Measurements from ENCODE around the gene RARRES1. TPM values are rescaled to one million over a fixed set of nuclear protein-coding genes. Genes with fewer than 3 reads are reported as not detected.
A peak's percentile ranks its signal among the peaks of the same experiment; 100 is the strongest.

The RARRES1 gene
- total RNA-seq, 4 donors from 2014 or later = 11.6 to 225 (median 84.9) TPM

- DNase-seq = no peak
- Histone ChIP-seq H3K36me3 (no peaks in the 10 kb centered on the region), H3K27ac (no peak overlapping the region), H3K4me3 (no peak overlapping the region), H3K9me3 (no peaks in the 10 kb centered on the region), H3K4me1 (peaks cover 0 to 36% (median 0%) of the 10 kb centered on the region in 4 donors), H3K27me3 (no peaks in the 10 kb centered on the region)
- no peak for TF ChIP-seq POLR2A (IDR thresholded peaks at IDR 0.05)
- TF ChIP-seq CTCF (IDR thresholded peaks at IDR 0.05) = no peak
Measured at GRCh38 chr3:158773166-158773565, 40.9 kb upstream of the RARRES1 start.

GRCh38 chr3:158771982-158772381 is 39.7 kb upstream of the RARRES1 start:
- no peaks in the 10 kb centered on the region for H3K36me3 ChIP-seq
- peak overlapping the region in 2 of 4 donors; percentile 3 to 46 for H3K27ac ChIP-seq
- H3K27me3 ChIP-seq = no peaks in the 10 kb centered on the region
- peaks cover 0 to 39% (median 0%) of the 10 kb centered on the region in 4 donors for H3K4me1 ChIP-seq
- H3K9me3 ChIP-seq = no peaks in the 10 kb centered on the region
- no peak overlapping the region for H3K4me3 ChIP-seq
- no peak for TF ChIP-seq POLR2A (IDR thresholded peaks at IDR 0.05)
- no peak for TF ChIP-seq CTCF (IDR thresholded peaks at IDR 0.05)
- no peak for DNase-seq

GRCh38 chr3:158771577-158771976 is 39.3 kb upstream of the RARRES1 start:
- H3K9me3 ChIP-seq = no peaks in the 10 kb centered on the region
- TF ChIP-seq CTCF (IDR thresholded peaks at IDR 0.05) = no peak
- no peak for TF ChIP-seq POLR2A (IDR thresholded peaks at IDR 0.05)
- H3K27me3 ChIP-seq = no peaks in the 10 kb centered on the region
- no peaks in the 10 kb centered on the region for H3K36me3 ChIP-seq
- peak overlapping the region in 2 of 4 donors; percentile 3 to 46 for H3K27ac ChIP-seq
- DNase-seq = no peak
- H3K4me3 ChIP-seq = no peak overlapping the region
- H3K4me1 ChIP-seq = peaks cover 0 to 39% (median 0%) of the 10 kb centered on the region in 4 donors

DNA sequence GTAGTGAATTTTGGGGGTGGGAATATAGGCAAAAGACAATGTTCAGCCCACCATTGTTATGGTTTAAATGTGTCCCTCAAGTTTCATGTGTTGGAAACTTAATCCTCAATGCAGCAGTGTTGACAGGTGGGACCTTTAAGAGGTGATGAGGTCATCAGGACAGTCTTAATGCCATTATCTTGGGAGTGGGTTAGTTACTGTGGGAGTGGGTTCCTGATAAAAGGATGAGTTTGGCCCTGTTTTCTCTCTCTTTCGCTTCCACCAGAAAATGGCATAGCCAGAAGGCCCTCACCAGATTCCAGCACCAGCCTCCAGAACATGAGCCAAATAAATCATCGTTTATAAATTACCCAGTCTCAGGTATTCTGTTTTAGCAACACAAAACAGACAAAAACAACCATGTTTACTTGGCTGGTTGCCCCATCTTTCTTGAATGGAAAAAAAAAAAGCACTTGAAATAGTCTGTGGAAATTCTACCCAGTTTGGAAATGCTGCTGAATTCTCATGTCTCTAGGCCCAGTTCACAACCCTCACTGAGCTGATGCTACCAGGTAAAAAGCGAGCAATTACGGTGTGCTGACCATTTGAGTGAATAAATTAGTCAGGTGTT is 38.6 kb upstream of the RARRES1 start:
- H3K4me3 ChIP-seq = no peak overlapping the region
- peaks cover 0 to 39% (median 0%) of the 10 kb centered on the region in 4 donors for H3K4me1 ChIP-seq
- H3K27me3 ChIP-seq = no peaks in the 10 kb centered on the region
- peak overlapping the region in 3 of 4 donors; percentile 3 to 77 (median 59) for H3K27ac ChIP-seq
- TF ChIP-seq POLR2A (IDR thresholded peaks at IDR 0.05) (no peak), CTCF (IDR thresholded peaks at IDR 0.05) (no peak)
- no peaks in the 10 kb centered on the region for H3K9me3 ChIP-seq
- DNase-seq = no peak
- no peaks in the 10 kb centered on the region for H3K36me3 ChIP-seq

- TF ChIP-seq CTCF (IDR thresholded peaks at IDR 0.05) (no peak), POLR2A (IDR thresholded peaks at IDR 0.05) (no peak)
- DNase-seq = no peak
- Histone ChIP-seq H3K27me3 (no peaks in the 10 kb centered on the region), H3K27ac (peak overlapping the region in 2 of 4 donors; percentile 59 to 77), H3K4me1 (peaks cover 0 to 39% (median 0%) of the 10 kb centered on the region in 4 donors), H3K9me3 (no peaks in the 10 kb centered on the region), H3K36me3 (no peaks in the 10 kb centered on the region), H3K4me3 (no peak overlapping the region)
Measured at GRCh38 chr3:158769952-158770740, 37.9 kb upstream of the RARRES1 start.
